Liver (tissue), 9 donors: ENCODE data around the gene GAS2L1. TPM values are rescaled to one million over a fixed set of nuclear protein-coding genes. Genes with fewer than 3 reads are reported as not detected.

Experiments used
- DNase-seq: peaks from one replicate; pipeline ENCODE4 v3.0.0-alpha.2; 2017; ENCODE audit warnings: low spot score
- H3K27ac ChIP-seq, 2 donors: one replicate each; pipeline ENCODE4 v1.7.0; 2013; ENCODE audit warnings: inconsistent platforms in 2 of 2, low read length in 2 of 2, control low read depth in 1 of 2, low read depth in 1 of 2, mild to moderate bottlenecking in 1 of 2
- H3K27me3 ChIP-seq, 4 donors: one replicate each; pipeline versions ENCODE4 v1.6.1 to v1.7.0; 2013; ENCODE audit warnings: low read length in 3 of 4, inconsistent platforms in 1 of 4, mild to moderate bottlenecking in 1 of 4, moderate library complexity in 1 of 4; ENCODE audit not compliant: control insufficient read depth in 4 of 4, insufficient read depth in 4 of 4
- H3K36me3 ChIP-seq, 4 donors: one replicate each; pipeline versions ENCODE4 v1.6.1 to v1.7.0; 2013; ENCODE audit warnings: low read length in 3 of 4, mild to moderate bottlenecking in 3 of 4, low read depth in 1 of 4, moderate library complexity in 1 of 4; ENCODE audit not compliant: control insufficient read depth in 4 of 4, insufficient read depth in 3 of 4
- H3K4me1 ChIP-seq, 4 donors: one replicate each; pipeline versions ENCODE4 v1.6.1 to v1.7.0; 2013; ENCODE audit warnings: low read length in 3 of 4, mild to moderate bottlenecking in 3 of 4, moderate library complexity in 1 of 4; ENCODE audit not compliant: control insufficient read depth in 4 of 4, insufficient read depth in 4 of 4
- H3K4me3 ChIP-seq, 3 donors: one replicate each; pipeline versions ENCODE4 v1.6.1 to v1.7.0; 2013; ENCODE audit warnings: low read length in 3 of 3, control low read depth in 1 of 3, low read depth in 1 of 3, mild to moderate bottlenecking in 1 of 3
- H3K9ac ChIP-seq, 2 donors: one replicate each; pipeline ENCODE4 v1.7.0; 2013; ENCODE audit warnings: low read length in 2 of 2, mild to moderate bottlenecking in 2 of 2, moderate library complexity in 2 of 2, control low read depth in 1 of 2, low read depth in 1 of 2
- H3K9me3 ChIP-seq, 4 donors: one replicate each; pipeline versions ENCODE4 v1.6.1 to v1.7.0; 2013; ENCODE audit warnings: low read length in 3 of 4; ENCODE audit not compliant: control insufficient read depth in 4 of 4
- EGR1 ChIP-seq, 2 donors: IDR thresholded peaks; 2 replicates each; pipeline ENCODE4 v1.6.1; 2016 to 2018; ENCODE audit warnings: antibody characterized with exemption in 2 of 2, low read depth in 2 of 2
- FOXA1 ChIP-seq: IDR thresholded peaks from 2 replicates; pipeline ENCODE4 v1.6.1; 2016; ENCODE audit warnings: antibody characterized with exemption
- FOXA2 ChIP-seq: IDR thresholded peaks from 2 replicates; pipeline ENCODE4 v1.6.1; 2016; ENCODE audit warnings: antibody characterized with exemption
- GABPA ChIP-seq, 2 donors: IDR thresholded peaks in 1 of 2; conservative IDR thresholded peaks in 1 of 2; 2 replicates each; pipeline ENCODE4 v1.6.1; 2016; ENCODE audit warnings: antibody characterized with exemption in 2 of 2, mild to moderate bottlenecking in 1 of 2, moderate library complexity in 1 of 2
- HNF4A ChIP-seq, 2 donors: conservative IDR thresholded peaks; 2 replicates each; pipeline ENCODE4 v1.6.1; 2016; ENCODE audit warnings: antibody characterized with exemption in 2 of 2, mild to moderate bottlenecking in 2 of 2
- JUND ChIP-seq, 2 donors: IDR thresholded peaks; 2 replicates each; pipeline ENCODE4 v1.6.1; 2016; ENCODE audit warnings: antibody characterized with exemption in 2 of 2
- NR2F2 ChIP-seq: IDR thresholded peaks from 2 replicates; pipeline ENCODE4 v1.6.1; 2016; ENCODE audit warnings: antibody characterized with exemption
- REST ChIP-seq: IDR thresholded peaks from 2 replicates; pipeline ENCODE4 v1.6.1; 2016; ENCODE audit warnings: antibody characterized with exemption, mild to moderate bottlenecking
- RXRA ChIP-seq, 2 donors: IDR thresholded peaks; 2 replicates each; pipeline ENCODE4 v1.6.1; 2017 to 2018; ENCODE audit warnings: antibody characterized with exemption in 2 of 2, mild to moderate bottlenecking in 1 of 2
- SP1 ChIP-seq: IDR thresholded peaks from 2 replicates; pipeline ENCODE4 v1.6.1; 2018; ENCODE audit warnings: antibody characterized with exemption, mild to moderate bottlenecking
- TAF1 ChIP-seq: conservative IDR thresholded peaks from 2 replicates; pipeline ENCODE4 v1.6.1; 2016; ENCODE audit warnings: antibody characterized with exemption, mild to moderate bottlenecking
- YY1 ChIP-seq: IDR thresholded peaks from 2 replicates; pipeline ENCODE4 v1.6.1; 2016; ENCODE audit warnings: antibody characterized with exemption, mild to moderate bottlenecking
- WGBS: extraction: QIAGEN DNeasy Blood & Tissue Kit; methylation state at CpG from one replicate; pipeline ENCODE4 v1.1.7; 2013; 5-methylcytosine and 5-hydroxymethylcytosine counted together
- polyA plus RNA-seq, 2 donors: library from polyadenylated mRNA; stranded (reverse) in 1 of 2; unstranded in 1 of 2; fragments of 200-250 nt in 1 of 2; fragments of >200 nt in 1 of 2; fragmentation: Nextera tagmentation in 1 of 2; extraction: Ambion mirVana in 1 of 2; gene quantifications; one replicate each; pipeline versions ENCODE4 v1.2.1 to v1.2.3, GENCODE V29; 2013 to 2015
- total RNA-seq, 2 donors: library from RNA; depleted of rRNA; stranded (reverse); fragments of >200 nt; gene quantifications; one replicate each; pipeline ENCODE4 v1.2.3, GENCODE V29; 2014
- TF ChIP-seq, protein P1 (sequence below): fragments of 150-350 bp; IDR thresholded peaks from 2 replicates; pipeline ENCODE4 v1.5.1; 2017; ENCODE audit warnings: improper control_type of control experiment, low read depth, low read length; ENCODE audit not compliant: missing input control
- TF ChIP-seq, protein P2 (sequence below): IDR thresholded peaks from 2 replicates; pipeline ENCODE4 v1.6.1; 2016; ENCODE audit warnings: antibody characterized with exemption
- donor health status: healthy.
- donor health status: healthy.
- donor health status: healthy.
- donor health status: healthy.
- donor health status: healthy.

Gene GAS2L1
- total and polyA plus RNA-seq, 4 donors = 4.0 to 11.4 (median 8.9) TPM

GRCh38 chr22:29311464-29312217 is 5.2 kb downstream of the GAS2L1 start:
- Histone ChIP-seq H3K9ac (no peak overlapping the region), H3K27ac (peak overlapping the region; percentile 1 to 50), H3K9me3 (no peaks in the 10 kb centered on the region), H3K4me1 (peaks cover 14 to 60% (median 28%) of the 10 kb centered on the region in 4 donors), H3K27me3 (peaks cover 0 to 4% (median 0%) of the 10 kb centered on the region in 4 donors), H3K36me3 (no peaks in the 10 kb centered on the region), H3K4me3 (no peak overlapping the region)
- TF ChIP-seq NR2F2 (no peak), TAF1 (no peak), GABPA (IDR thresholded peaks at IDR 0.05 in 1 of 2, conservative IDR thresholded peaks at IDR 0.05 in 1 of 2) (no peak), RXRA (IDR thresholded peaks at IDR 0.05) (no peak), YY1 (no peak), HNF4A (conservative IDR thresholded peaks at IDR 0.05) (no peak), FOXA1 (no peak), JUND (IDR thresholded peaks at IDR 0.05) (no peak), SP1 (no peak), FOXA2 (no peak)
- TF ChIP-seq, protein P1, sequence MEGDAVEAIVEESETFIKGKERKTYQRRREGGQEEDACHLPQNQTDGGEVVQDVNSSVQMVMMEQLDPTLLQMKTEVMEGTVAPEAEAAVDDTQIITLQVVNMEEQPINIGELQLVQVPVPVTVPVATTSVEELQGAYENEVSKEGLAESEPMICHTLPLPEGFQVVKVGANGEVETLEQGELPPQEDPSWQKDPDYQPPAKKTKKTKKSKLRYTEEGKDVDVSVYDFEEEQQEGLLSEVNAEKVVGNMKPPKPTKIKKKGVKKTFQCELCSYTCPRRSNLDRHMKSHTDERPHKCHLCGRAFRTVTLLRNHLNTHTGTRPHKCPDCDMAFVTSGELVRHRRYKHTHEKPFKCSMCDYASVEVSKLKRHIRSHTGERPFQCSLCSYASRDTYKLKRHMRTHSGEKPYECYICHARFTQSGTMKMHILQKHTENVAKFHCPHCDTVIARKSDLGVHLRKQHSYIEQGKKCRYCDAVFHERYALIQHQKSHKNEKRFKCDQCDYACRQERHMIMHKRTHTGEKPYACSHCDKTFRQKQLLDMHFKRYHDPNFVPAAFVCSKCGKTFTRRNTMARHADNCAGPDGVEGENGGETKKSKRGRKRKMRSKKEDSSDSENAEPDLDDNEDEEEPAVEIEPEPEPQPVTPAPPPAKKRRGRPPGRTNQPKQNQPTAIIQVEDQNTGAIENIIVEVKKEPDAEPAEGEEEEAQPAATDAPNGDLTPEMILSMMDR = no peak
- no peak for DNase-seq
- 77% methylated on average over 50 of the region's 50 CpGs for WGBS

DNA sequence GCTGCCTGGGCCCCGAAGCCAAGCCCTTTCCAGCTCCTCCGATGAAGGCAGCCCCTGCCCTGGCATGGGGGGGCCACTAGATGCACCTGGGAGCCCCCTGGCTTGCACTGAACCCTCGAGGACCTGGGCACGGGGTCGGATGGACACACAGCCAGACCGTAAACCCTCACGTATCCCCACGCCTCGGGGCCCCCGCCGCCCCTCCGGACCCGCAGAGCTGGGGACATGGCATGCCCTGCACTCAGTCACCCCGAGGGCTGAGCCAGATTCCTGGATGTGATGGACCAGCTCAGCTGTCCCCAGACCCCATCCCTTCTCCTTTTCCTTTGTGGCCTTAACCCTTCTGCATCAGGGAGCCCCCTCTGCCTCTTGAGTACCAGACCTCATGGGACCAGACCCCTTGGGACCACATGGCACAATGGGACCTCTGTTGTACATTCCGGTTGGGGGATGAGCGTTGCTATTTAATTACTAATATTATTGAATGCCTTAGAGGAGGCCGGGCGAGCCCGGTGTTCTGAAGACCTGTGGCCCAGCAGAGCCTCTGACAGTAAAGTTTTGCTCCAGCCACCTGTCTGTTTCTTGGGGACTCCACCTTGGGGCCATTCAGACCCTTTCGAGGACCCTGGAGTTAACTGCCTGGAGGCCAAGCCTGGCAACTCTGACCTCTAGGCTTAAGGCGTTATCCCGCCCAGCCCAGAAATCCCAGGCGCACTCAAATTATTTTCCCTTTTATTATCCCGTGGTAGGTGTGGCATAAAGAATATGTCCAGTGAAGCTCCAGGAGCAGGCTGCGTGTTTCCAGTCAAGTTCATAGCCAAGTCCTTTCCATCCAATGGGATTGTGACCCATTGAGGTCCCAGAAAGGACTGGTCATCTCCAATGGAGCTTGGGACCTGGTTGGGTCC is 6.0 kb downstream of the GAS2L1 start:
- no peak for DNase-seq

More for the DNA sequence above, 6.0 kb downstream of the GAS2L1 start:
- 94% methylated on average over 25 of the region's 25 CpGs for WGBS
- Histone ChIP-seq H3K4me3 (no peak overlapping the region), H3K9me3 (no peaks in the 10 kb centered on the region), H3K27me3 (peaks cover 0 to 4% (median 0%) of the 10 kb centered on the region in 4 donors), H3K36me3 (no peaks in the 10 kb centered on the region), H3K4me1 (peaks cover 13 to 55% (median 25%) of the 10 kb centered on the region in 4 donors), H3K9ac (no peak overlapping the region), H3K27ac (no peak overlapping the region)
- TF ChIP-seq, protein P2, sequence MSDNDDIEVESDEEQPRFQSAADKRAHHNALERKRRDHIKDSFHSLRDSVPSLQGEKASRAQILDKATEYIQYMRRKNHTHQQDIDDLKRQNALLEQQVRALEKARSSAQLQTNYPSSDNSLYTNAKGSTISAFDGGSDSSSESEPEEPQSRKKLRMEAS = no peak
- TF ChIP-seq SP1 = no peak
- no peak for TF ChIP-seq REST
- no peak for TF ChIP-seq JUND (IDR thresholded peaks at IDR 0.05)
- no peak for TF ChIP-seq FOXA1
- no peak for TF ChIP-seq YY1
- TF ChIP-seq EGR1 (IDR thresholded peaks at IDR 0.05; ENCODE audit: low read depth in 2 of 2) = no peak
